ENCODE results near the gene FAM76A.
"Not testable (repeated sequence)": the region's sequence is repeated elsewhere in the genome, so short reads cannot be mapped to it uniquely, and the experiment has no call there.

The FAM76A gene

GRCh38 chr1:27774654-27775053 lies 48.9 kb downstream of the FAM76A start:
- DNase-seq (ENCODE audit: low read depth in 1 of 2, low spot score in 1 of 2), result no peak

- not testable (repeated sequence) for DNase-seq (ENCODE audit: low read depth in 1 of 2, low spot score in 1 of 2)
Observed at GRCh38 chr1:27775336-27775735, 49.6 kb downstream of the FAM76A start.

- DNase-seq (ENCODE audit: low read depth in 1 of 2, low spot score in 1 of 2), result not testable (repeated sequence)
Observed at GRCh38 chr1:27776276-27776675, 50.5 kb downstream of the FAM76A start.

GRCh38 chr1:27778056-27778455 lies 52.3 kb downstream of the FAM76A start:
- no peak for DNase-seq (ENCODE audit: low read depth in 1 of 2, low spot score in 1 of 2)

DNA sequence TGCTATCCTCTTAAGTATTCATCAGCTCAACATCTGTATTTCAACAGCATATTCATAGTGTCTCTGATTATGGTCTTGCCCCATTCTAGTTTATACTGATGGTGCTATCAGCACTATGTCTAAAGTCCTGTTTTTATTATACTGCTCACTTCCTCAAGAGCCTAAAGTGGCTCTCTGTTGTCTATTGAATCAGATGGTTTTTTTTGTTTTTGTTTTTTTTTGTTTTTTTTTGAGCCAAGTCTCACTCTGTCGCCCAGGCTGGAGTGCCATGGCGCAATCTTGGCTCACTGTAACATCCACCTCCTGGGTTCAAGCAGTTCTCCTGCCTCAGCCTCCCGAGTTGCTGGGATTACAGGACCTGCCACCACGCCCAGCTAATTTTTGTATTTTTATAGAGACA lies 53.4 kb downstream of the FAM76A start:
- no peak for DNase-seq (ENCODE audit: low read depth in 1 of 2, low spot score in 1 of 2)

DNA sequence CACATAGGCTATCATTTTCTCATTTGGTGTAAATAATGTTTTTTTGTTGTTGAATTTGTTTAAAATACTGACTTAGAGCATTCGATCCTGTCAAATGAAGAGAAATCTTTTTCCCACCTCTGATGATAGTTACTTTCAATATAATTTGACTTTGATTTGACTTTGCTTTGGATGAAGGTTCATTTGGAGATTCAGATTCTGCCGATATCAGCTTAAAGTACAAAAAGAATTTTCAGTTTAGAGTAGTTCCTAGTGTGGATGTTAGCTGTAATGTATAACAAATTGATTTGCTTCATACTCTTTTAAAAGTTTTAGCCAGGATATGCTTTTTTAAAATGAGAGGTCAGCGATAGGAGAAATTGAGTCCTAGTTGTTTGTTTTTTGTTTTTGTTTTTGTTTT lies 57.2 kb downstream of the FAM76A start:
- DNase-seq (ENCODE audit: low read depth in 1 of 2, low spot score in 1 of 2), result no peak

- no peak for DNase-seq (ENCODE audit: low read depth in 1 of 2, low spot score in 1 of 2)
Observed at GRCh38 chr1:27784700-27785099, 58.9 kb downstream of the FAM76A start.

- DNase-seq (ENCODE audit: low read depth in 1 of 2, low spot score in 1 of 2), result no peak
Observed at GRCh38 chr1:27785781-27786455, 60.2 kb downstream of the FAM76A start.

DNA sequence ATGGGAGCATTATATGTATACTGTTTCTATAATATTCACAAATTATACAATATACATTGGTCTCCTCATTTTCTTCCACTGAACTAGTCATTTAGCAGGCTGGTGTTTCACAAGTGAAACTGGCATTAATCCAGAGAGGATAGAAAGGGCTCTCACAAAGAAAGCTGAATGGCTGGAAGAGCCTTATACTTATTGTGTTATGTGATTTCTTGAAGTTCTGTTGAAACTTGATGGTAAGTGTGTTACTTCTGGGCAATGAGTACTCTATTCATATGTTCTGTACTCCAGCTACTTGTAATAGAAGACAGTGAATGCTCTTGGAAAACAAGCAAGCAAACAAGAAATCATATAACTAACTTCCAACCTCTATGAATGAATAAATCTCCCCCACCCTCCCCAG lies 62.1 kb downstream of the FAM76A start:
- no peak for DNase-seq (ENCODE audit: low read depth in 1 of 2, low spot score in 1 of 2)

DNA sequence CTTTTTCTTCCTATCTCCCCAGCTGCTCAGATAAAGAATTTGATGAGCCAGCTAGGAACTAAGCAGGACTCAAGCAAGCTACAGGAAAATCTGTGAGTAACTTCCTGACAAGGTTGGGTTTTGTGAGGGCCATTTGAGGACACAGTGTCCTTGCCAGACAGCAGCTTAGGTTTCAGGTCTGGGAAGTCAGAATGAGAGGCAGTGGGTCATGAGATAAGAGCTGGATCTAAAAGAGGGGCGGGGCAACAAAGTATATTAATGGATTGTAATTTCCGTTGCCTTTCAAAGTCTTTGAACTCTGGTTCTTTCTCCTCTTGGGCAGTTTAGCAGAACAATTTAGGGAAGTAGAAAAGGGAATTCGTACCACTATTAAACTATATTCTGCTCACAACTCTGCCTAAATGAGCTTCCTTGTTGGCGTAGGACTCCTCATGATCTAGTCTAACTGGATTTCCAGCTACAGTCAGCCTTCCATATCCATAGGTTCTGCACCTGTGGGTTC lies 63.8 kb downstream of the FAM76A start:
- no peak for DNase-seq (ENCODE audit: low read depth in 1 of 2, low spot score in 1 of 2)

GRCh38 chr1:27790270-27790669 lies 64.5 kb downstream of the FAM76A start:
- DNase-seq (ENCODE audit: low read depth in 1 of 2, low spot score in 1 of 2), result not testable (repeated sequence)

- no peak for DNase-seq (ENCODE audit: low read depth in 1 of 2, low spot score in 1 of 2)
Observed at GRCh38 chr1:27795601-27796000, 69.8 kb downstream of the FAM76A start.

GRCh38 chr1:27804791-27805190 lies 79.0 kb downstream of the FAM76A start:
- DNase-seq (ENCODE audit: low read depth in 1 of 2, low spot score in 1 of 2), result peak in 1 of 2 donors; percentile 1

DNA sequence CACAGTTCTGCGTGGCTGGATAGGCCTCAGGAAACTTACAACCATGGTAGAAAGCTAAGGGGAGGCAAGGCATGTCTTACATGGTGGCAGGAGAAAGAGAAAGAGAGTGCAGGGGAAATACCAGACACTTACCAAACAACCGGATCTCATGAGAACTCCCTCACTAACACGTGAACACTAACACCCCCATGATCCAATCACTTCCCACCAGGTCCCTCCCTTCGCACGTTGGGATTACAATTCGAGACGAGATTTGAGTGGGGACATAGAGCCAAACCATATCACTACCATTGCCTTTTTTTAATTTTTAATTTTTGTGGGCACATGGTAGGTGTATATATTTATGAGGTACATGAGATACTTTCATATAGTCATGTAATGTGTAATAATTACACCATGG lies 81.0 kb downstream of the FAM76A start:
- DNase-seq (ENCODE audit: low read depth in 1 of 2, low spot score in 1 of 2), result no peak

DNA sequence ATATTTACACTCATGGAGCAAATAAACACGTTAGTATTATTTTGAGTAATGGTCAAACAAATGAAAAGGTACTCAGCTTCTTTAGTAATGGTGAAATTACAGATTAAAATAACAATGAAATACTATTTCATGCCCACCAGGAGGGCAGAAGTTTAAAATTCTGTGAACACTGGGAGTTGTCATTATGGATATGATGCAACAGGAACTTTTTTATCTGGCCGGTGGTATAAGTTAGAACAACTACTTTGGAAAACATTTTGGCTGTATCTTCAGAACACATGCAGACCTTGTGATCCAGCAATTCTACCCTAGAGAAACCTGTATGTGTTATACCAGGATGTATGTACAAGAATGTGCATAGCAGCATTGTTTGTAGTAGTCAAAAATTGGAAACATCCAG lies 81.6 kb downstream of the FAM76A start:
- DNase-seq (ENCODE audit: low read depth in 1 of 2, low spot score in 1 of 2), result no peak

DNA sequence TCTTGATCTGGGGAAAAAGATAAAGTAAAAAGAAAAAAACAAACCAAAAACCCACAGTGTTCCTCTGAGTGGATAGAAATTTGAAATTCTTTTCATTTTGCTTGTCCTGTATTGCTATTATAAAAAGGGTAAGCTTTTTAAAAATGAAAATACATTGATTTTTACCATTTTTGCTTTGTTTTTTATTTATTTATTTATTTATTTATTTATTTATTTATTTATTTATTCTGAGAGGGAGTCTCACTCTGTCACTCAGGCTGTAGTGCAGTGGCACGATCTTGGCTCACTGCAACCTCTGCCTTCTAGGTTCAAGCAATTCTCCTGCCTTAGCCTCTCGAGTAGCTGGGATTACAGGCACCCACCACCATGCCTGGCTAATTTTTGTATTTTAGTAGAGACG lies 82.4 kb downstream of the FAM76A start:
- not testable (repeated sequence) for DNase-seq (ENCODE audit: low read depth in 1 of 2, low spot score in 1 of 2)

DNA sequence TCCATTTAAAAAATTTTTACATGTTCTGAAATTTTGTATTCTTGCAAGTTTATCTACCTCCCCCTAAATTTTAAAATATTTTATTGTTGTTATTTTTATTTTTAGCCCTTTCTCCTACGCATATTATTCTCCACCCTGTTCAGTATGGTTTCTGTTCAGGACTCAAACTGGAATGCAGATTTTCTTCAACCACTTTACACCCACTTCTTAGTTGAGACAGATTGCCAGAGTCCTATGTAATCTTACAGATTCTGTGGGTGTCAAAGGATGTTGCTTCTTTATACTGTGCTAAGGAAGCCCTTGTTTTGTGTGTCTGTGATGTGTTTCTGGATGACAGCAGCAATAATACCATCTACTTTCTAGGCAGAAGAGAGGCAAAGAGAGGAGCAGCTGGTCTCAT lies 84.1 kb downstream of the FAM76A start:
- DNase-seq (ENCODE audit: low read depth in 1 of 2, low spot score in 1 of 2), result no peak

DNA sequence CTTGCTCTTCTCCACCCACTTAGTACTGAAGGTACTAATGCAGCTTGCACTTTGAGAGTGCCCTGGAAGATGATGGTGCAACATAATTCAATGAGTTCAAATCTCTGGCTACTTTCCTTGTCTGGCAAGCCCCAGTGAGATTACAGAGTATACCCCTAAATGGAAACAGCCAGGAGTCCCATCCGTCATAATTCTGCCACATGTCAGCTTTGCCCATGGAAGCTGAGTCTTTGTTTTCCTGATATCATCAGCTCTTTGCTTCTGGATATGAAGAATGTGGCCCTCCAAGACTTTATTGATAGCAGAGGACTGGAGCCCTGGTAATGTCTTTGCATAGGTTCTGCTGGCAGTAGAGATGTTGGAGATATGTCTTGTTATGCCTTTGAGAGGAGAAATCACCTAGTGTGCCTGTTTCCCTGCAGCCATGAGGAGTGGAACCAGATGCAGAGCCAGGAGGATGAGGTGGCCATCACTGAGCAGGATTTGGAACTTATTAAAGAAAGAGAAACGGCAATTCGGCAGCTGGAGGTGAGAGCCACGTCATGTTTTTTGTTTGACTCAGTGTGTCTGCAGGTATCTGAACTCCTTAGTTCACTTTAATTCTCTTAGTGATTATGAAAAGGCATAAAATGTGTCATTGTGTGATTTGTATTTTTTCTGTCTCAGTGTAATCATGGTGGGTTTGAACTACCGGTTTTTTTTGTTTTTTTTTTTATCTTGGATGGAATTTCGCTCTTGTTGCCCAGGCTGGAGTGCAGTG lies 86.2 kb downstream of the FAM76A start:
- DNase-seq (ENCODE audit: low read depth in 1 of 2, low spot score in 1 of 2), result no peak

Data from activated T-helper 1 cell treated with anti-CD3 and anti-CD28 coated beads, Interleukin-2, amount 50 U/mL, for 16 hours (primary cell).